GM23248 (cell line): ENCODE measurements around the gene MYBPC3.

ENCODE experiments used
- EZH2 ChIP-seq: fragments of 200-600 bp; sonication (generic); IDR thresholded peaks from 2 replicates; pipeline ENCODE4 v1.6.1; 2018; ENCODE audit warnings: antibody characterized with exemption, mild to moderate bottlenecking; ENCODE audit not compliant: insufficient read depth, poor library complexity, severe bottlenecking
- EZH2phosphoT487 ChIP-seq: fragments of 200-600 bp; sonication (generic); IDR thresholded peaks from 2 replicates; pipeline ENCODE4 v1.6.1; 2018; ENCODE audit warnings: antibody characterized with exemption, moderate library complexity, mild to moderate bottlenecking, low read depth; ENCODE audit not compliant: insufficient read depth

- TF ChIP-seq EZH2phosphoT487, result no peak
- no peak for TF ChIP-seq EZH2
These were observed 23.1 kb upstream of the MYBPC3 start for GRCh38 chr11:47375546-47376085.
